T-helper 22 cell (primary cell): ENCODE data around the gene CES4A.
A peak's percentile ranks its signal among the peaks of the same experiment; 100 is the strongest.
"Not testable (repeated sequence)": the region's sequence is repeated elsewhere in the genome, so short reads cannot be mapped to it uniquely, and the experiment has no call there.

ENCODE experiments used
- DNase-seq: peaks from one replicate; pipeline ENCODE4 v3.0.0-alpha.2; 2020; ENCODE audit warnings: low read depth

CES4A gene

GRCh38 chr16:67022531-67023214, 34.3 kb downstream of the CES4A start:
- DNase-seq: no peak

GRCh38 chr16:67023689-67024088, 35.3 kb downstream of the CES4A start:
- DNase-seq: no peak

GRCh38 chr16:67024384-67025209, 36.2 kb downstream of the CES4A start:
- no peak for DNase-seq

- DNase-seq: no peak
Measured at GRCh38 chr16:67025210-67025550, 36.8 kb downstream of the CES4A start.

- DNase-seq: no peak
Measured at GRCh38 chr16:67026570-67026969, 38.2 kb downstream of the CES4A start.

- no peak for DNase-seq
Measured at GRCh38 chr16:67027046-67027445, 38.7 kb downstream of the CES4A start.

GRCh38 chr16:67028167-67028695, 39.8 kb downstream of the CES4A start:
- no peak for DNase-seq

GRCh38 chr16:67028696-67029253, 40.4 kb downstream of the CES4A start, which contains the start of gene CBFB:
TSS of gene CBFB (plus strand) at chr16:67029149. CDS start at chr16:67029408, 259 bp downstream.
- peak; percentile 91 for DNase-seq

- DNase-seq: peak; percentile 39
Measured at GRCh38 chr16:67029254-67030096, 41.1 kb downstream of the CES4A start.

GRCh38 chr16:67030221-67030962, 42.0 kb downstream of the CES4A start:
- no peak for DNase-seq

GRCh38 chr16:67034487-67034886, 46.1 kb downstream of the CES4A start:
- no peak for DNase-seq

GRCh38 chr16:67035364-67035763, 47.0 kb downstream of the CES4A start:
- no peak for DNase-seq

- DNase-seq: no peak
Measured at GRCh38 chr16:67036323-67036741, 47.9 kb downstream of the CES4A start.

GRCh38 chr16:67039260-67040020, 51.1 kb downstream of the CES4A start:
- DNase-seq: no peak

GRCh38 chr16:67040166-67040565, 51.8 kb downstream of the CES4A start:
- no peak for DNase-seq

GRCh38 chr16:67040906-67041305, 52.5 kb downstream of the CES4A start:
- no peak for DNase-seq

GRCh38 chr16:67041520-67041919, 53.1 kb downstream of the CES4A start:
- DNase-seq: not testable (repeated sequence)

GRCh38 chr16:67043420-67043819, 55.0 kb downstream of the CES4A start:
- DNase-seq: no peak

- no peak for DNase-seq
Measured at GRCh38 chr16:67050796-67051195, 62.4 kb downstream of the CES4A start.

GRCh38 chr16:67052399-67052798, 64.0 kb downstream of the CES4A start:
- DNase-seq: no peak
